ENCODE measurements around the gene NFKBIB.

NFKBIB gene

GRCh38 chr19:38944981-38945506 lies 45.3 kb downstream of the NFKBIB start:
- Histone ChIP-seq H3F3A (ENCODE audit: insufficient read depth) (no peaks in the 10 kb centered on the region), H4K20me1 (ENCODE audit: low read depth, low read length) (no peaks in the 10 kb centered on the region), H3K9me2 (replicated peaks; ENCODE audit: insufficient read depth, low read length) (no peaks in the 10 kb centered on the region), H3K4me3 (ENCODE audit: insufficient read depth, low read length, poor library complexity, severe bottlenecking) (no peak overlapping the region), H3K9me3 (ENCODE audit: insufficient read depth, low read length) (no peaks in the 10 kb centered on the region), H3K79me2 (ENCODE audit: insufficient read depth, low read length) (no peaks in the 10 kb centered on the region), H3K9ac (ENCODE audit: low read length) (no peak overlapping the region), H3K36me3 (ENCODE audit: low read length) (no peaks in the 10 kb centered on the region), H3K27ac (ENCODE audit: low read depth, low read length) (no peak overlapping the region), H3K27me3 (ENCODE audit: low read length) (no peaks in the 10 kb centered on the region), H2AFZ (ENCODE audit: low read depth, low read length, severe bottlenecking) (no peak overlapping the region), H3K4me2 (ENCODE audit: low read depth, low read length, poor library complexity, severe bottlenecking) (no peak overlapping the region)
- TF ChIP-seq, protein P1, sequence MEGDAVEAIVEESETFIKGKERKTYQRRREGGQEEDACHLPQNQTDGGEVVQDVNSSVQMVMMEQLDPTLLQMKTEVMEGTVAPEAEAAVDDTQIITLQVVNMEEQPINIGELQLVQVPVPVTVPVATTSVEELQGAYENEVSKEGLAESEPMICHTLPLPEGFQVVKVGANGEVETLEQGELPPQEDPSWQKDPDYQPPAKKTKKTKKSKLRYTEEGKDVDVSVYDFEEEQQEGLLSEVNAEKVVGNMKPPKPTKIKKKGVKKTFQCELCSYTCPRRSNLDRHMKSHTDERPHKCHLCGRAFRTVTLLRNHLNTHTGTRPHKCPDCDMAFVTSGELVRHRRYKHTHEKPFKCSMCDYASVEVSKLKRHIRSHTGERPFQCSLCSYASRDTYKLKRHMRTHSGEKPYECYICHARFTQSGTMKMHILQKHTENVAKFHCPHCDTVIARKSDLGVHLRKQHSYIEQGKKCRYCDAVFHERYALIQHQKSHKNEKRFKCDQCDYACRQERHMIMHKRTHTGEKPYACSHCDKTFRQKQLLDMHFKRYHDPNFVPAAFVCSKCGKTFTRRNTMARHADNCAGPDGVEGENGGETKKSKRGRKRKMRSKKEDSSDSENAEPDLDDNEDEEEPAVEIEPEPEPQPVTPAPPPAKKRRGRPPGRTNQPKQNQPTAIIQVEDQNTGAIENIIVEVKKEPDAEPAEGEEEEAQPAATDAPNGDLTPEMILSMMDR (IDR thresholded peaks at IDR 0.05; ENCODE audit: insufficient read depth, low read length, poor library complexity, severe bottlenecking) = no peak
- no peak for TF ChIP-seq EZH2phosphoT487 (conservative IDR thresholded peaks at IDR 0.05; ENCODE audit: low read length)

- Histone ChIP-seq H3K9me3 (ENCODE audit: insufficient read depth, low read length) (no peaks in the 10 kb centered on the region), H3F3A (ENCODE audit: insufficient read depth) (no peaks in the 10 kb centered on the region), H3K79me2 (ENCODE audit: insufficient read depth, low read length) (no peaks in the 10 kb centered on the region), H4K20me1 (ENCODE audit: low read depth, low read length) (no peaks in the 10 kb centered on the region), H3K27me3 (ENCODE audit: low read length) (no peaks in the 10 kb centered on the region), H3K36me3 (ENCODE audit: low read length) (no peaks in the 10 kb centered on the region), H3K9ac (ENCODE audit: low read length) (no peak overlapping the region), H3K4me3 (ENCODE audit: insufficient read depth, low read length, poor library complexity, severe bottlenecking) (no peak overlapping the region), H3K9me2 (replicated peaks; ENCODE audit: insufficient read depth, low read length) (no peaks in the 10 kb centered on the region), H3K27ac (ENCODE audit: low read depth, low read length) (no peak overlapping the region), H2AFZ (ENCODE audit: low read depth, low read length, severe bottlenecking) (no peak overlapping the region), H3K4me2 (ENCODE audit: low read depth, low read length, poor library complexity, severe bottlenecking) (no peak overlapping the region)
- TF ChIP-seq, protein P1 (IDR thresholded peaks at IDR 0.05; ENCODE audit: insufficient read depth, low read length, poor library complexity, severe bottlenecking) = no peak
- no peak for TF ChIP-seq EZH2phosphoT487 (conservative IDR thresholded peaks at IDR 0.05; ENCODE audit: low read length)
These were observed 45.9 kb downstream of the NFKBIB start for GRCh38 chr19:38945562-38946228.

- H3K9ac ChIP-seq (ENCODE audit: low read length) = no peak overlapping the region
- no peak overlapping the region for H3K4me3 ChIP-seq (ENCODE audit: insufficient read depth, low read length, poor library complexity, severe bottlenecking)
- no peak overlapping the region for H3K27ac ChIP-seq (ENCODE audit: low read depth, low read length)
- no peaks in the 10 kb centered on the region for H4K20me1 ChIP-seq (ENCODE audit: low read depth, low read length)
- H3F3A ChIP-seq (ENCODE audit: insufficient read depth) = no peaks in the 10 kb centered on the region
- no peaks in the 10 kb centered on the region for H3K9me3 ChIP-seq (ENCODE audit: insufficient read depth, low read length)
- TF ChIP-seq, protein P1 (IDR thresholded peaks at IDR 0.05; ENCODE audit: insufficient read depth, low read length, poor library complexity, severe bottlenecking) = no peak
- no peak for TF ChIP-seq EZH2phosphoT487 (conservative IDR thresholded peaks at IDR 0.05; ENCODE audit: low read length)
- no peaks in the 10 kb centered on the region for H3K79me2 ChIP-seq (ENCODE audit: insufficient read depth, low read length)
- H3K27me3 ChIP-seq (ENCODE audit: low read length) = no peaks in the 10 kb centered on the region
- H3K9me2 ChIP-seq (replicated peaks; ENCODE audit: insufficient read depth, low read length) = no peaks in the 10 kb centered on the region
- no peak overlapping the region for H3K4me2 ChIP-seq (ENCODE audit: low read depth, low read length, poor library complexity, severe bottlenecking)
- H2AFZ ChIP-seq (ENCODE audit: low read depth, low read length, severe bottlenecking) = no peak overlapping the region
- H3K36me3 ChIP-seq (ENCODE audit: low read length) = no peaks in the 10 kb centered on the region
These were observed 46.7 kb downstream of the NFKBIB start for GRCh38 chr19:38946229-38947010.

Measured in SU-DHL-6 (cell line).